ENCODE results near the gene PLSCR5.

DNA sequence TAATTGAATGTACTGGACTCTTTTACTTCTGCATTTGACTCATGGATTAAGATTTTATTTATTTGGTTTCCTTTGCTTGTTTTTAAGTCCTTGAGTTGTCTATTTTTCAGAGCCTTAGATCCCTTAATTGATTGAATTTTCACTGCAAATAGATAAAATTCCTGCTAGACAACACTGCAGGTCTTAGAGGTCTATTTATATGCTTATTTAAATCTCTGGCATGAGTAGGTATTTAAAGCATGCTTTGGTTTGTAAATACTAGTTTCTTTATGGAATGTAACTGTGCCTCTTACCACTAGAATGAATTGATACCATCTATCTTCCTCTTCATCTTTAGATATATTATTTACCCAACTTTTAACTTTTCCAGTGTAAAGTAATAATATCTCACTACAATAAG, 20.0 kb downstream of the PLSCR5 start:
- TF ChIP-seq FOXP2 (optimal IDR thresholded peaks at IDR 0.05; ENCODE audit: control extremely low read depth, extremely low read length, insufficient read depth) = no peak
- no peak for TF ChIP-seq POLR2AphosphoS5 (IDR thresholded peaks at IDR 0.05; ENCODE audit: borderline replicate concordance, low read depth, low read length)

Data from SK-N-MC (cell line).